SIG-M5 (cell line): ENCODE data around the gene IL1RAPL1.

ENCODE experiments used
- DNase-seq: peaks from one replicate; lab custom pipeline; 2025; lab: John Stamatoyannopoulos, UW

IL1RAPL1 gene

GRCh38 chrX:29652484-29652883 lies 1065.2 kb downstream of the IL1RAPL1 start:
- DNase-seq: no peak

DNA sequence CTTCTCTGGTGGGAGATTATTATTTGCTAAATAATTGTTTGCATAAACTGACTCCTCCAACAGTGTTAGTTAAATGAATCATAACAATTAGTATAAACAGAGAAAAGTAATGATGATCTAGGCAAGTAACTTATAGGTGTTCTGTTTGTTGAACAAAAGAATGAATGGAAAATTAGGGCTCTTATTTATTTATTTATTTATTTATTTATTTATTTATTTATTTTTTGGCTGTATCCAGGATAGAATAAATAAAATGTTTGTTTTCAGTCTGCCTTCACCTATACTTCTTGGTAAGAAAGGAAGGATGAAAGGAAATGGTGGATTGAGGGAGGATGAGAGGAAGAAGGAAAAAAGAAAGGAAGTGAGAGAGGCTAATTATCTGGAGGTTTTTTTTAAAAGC lies 1066.5 kb downstream of the IL1RAPL1 start:
- DNase-seq: no peak

DNA sequence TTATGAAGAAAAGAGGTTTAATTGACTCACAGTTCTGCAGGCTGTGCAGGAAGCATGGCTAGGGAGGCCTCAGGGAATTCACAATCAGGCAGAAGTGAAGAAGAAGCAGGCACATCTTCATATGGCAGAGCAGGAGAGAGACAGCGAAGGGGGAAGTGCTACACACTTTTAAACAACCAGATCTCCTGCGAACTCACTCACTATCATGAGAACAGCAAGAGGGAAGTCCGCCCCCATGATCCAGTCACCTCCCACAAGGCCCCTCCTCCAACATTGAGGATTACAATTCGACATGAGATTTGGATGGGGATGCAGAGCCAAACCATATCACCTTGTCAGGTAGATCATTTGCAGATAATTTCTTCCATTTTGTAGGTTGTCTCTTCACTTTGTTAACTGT lies 1072.7 kb downstream of the IL1RAPL1 start:
- no peak for DNase-seq

DNA sequence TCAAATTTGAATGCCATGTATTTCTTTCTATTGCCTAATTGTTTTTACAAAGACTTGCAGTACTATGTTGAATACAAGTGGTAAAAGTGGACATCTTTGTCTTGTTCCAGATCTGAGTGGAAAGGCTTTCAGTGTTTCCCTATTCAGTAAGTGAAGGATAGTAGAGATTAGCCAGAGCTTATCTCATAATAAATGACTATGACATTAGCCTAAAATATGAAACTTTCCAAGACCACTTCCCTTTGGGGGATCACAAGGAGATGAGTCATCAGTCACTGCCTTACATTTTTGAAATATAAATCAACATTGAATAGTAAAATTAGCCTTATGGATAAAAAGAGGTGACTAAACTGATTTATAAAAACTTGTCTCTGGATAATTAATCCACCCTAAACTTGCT lies 1074.0 kb downstream of the IL1RAPL1 start:
- no peak for DNase-seq

DNA sequence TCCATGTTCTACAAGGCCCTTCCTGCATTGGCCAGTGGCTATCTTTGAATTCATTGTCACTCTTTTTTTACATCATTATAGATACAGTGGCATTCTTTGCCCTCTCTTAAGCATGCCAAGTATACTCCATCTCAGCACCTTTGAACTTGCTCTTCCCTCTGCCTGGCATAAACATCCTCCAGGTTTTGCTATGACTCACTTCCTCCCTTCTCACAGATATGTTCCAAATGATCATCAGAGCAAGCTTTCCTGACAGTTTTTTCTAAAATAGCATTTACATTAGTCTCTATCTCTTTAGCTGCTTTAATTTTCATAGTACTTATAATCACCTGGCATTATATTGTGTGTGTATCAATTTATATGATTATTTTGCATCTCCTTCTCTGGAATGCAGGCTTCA lies 1074.9 kb downstream of the IL1RAPL1 start:
- DNase-seq: no peak

DNA sequence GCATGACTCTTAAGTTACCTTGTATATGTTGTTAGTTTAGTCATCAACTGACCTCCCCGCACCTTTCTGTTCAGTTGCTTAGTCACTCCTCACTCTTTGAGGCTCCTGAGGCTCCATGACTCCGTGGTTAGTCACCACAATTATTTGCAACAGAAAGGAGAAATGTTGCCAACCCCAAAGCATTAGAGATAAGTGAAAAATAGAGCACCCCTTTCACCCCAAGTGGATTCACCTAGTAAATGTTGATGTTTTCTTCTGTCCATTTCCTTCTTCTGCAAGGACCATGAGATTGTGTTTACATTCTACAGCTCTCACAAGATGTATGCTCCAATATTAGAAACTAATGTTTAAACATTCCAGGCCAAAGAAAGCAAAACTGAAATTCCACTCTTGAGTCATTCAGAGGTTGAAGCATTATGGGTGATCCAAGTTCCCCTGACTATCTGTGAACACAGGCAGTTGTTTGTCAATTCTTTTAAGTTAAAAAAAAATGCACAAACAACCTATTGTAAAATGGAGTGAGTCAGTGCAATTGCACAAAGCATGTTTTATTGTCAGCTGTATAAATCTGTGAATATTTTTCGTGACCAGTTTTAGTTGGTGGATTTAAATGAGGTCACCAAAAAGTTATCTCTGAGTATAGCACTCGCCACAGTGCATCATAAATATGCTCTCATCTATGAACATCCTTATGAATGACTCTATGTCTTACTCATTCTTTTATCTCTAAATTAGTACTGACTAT lies 1075.7 kb downstream of the IL1RAPL1 start:
- no peak for DNase-seq

GRCh38 chrX:29665532-29665931 lies 1078.3 kb downstream of the IL1RAPL1 start:
- no peak for DNase-seq

DNA sequence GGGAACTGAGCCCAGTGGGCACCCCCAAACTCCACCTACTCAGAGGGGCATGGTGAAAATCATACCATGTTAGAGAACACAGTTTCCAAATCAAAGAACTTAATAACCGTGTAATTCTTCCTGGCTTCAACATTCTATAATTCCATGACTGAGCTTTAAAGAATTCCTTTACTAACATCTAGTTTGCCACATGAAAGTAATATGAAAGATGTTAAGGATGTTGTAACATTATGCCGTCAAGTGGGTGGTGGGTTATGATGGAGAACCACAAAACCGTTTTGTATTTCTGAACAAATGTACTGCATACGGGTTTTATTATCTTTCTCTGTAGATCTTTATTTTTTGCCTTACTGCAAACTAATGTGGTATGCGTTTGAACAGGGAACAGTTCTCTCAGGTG lies 1079.1 kb downstream of the IL1RAPL1 start:
- DNase-seq: no peak

DNA sequence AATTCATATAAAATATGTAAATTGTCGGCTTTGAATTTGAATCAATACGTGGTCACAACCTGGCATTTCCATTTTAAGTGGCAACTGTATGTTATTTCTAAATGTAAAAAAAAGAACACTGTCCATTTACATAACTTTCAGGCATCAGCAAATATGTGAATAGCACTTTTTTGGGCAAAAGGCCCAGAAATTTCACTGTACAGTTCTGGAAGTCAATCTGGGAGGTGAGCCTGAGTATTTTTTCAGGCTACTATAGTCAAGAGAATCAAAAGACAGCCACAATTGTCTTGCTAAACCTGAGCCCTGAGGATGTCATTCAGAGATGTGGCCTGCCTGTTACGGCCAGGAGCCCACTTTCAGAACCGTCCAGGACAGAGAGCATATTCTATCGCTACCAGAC lies 1084.2 kb downstream of the IL1RAPL1 start:
- DNase-seq: no peak

DNA sequence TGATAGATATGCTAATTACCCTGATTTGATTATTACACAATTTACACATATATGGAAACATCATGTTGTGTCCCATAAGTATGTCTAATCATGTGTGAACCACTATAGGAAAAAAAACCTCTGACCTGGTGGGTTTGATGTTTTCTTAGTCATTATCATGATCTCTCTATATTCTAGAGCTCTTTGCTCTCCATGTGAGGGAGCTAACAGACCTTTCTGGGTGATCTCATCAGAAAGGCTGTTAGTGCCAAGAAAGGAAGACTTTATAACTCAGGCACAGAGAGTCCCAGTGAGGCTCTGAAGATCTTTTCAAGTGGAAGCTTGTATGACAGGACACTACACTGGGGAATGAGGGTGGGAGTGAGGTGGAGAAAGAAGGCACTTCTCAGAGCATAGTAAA lies 1100.4 kb downstream of the IL1RAPL1 start:
- no peak for DNase-seq

DNA sequence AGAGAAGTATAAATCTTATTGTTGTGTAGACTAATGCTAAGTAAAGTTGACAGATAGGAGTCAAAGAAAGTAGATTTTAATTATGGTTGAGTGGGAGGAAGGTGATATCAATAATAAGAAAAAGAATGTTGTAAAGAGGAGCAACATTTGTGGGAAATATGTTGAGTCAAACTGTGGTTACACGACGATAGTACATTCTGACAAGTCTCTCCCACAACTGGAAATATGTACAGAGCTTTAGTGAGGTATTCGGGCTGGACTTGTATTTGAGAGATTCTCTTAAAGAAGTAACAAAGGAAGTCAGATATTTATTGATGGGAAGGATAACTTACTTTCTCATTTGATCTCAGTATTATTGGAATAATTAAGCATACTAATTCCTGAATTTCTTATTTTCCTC lies 1102.8 kb downstream of the IL1RAPL1 start:
- DNase-seq: no peak

- no peak for DNase-seq
Measured at GRCh38 chrX:29691044-29691443, 1103.8 kb downstream of the IL1RAPL1 start.

- DNase-seq: no peak
Measured at GRCh38 chrX:29693912-29694311, 1106.7 kb downstream of the IL1RAPL1 start.

DNA sequence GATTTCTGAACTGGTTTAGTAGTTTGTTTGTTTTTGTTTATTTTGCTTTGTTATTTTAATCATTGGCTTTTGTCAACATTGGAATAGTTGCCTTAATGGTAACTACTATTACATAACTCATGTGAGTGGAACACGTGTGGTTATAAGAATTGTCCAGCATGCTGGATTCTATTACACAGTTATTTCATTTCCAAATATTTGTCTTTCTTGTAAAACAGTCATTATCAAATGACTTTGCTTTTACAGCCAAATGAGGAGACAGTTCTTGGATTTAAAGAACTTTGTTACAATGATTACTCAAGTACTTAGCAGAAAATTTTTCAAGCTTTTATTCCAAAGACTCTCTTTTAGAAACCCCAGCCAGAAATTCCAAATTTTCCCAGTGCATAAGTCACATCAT lies 1112.0 kb downstream of the IL1RAPL1 start:
- DNase-seq: no peak

- DNase-seq: no peak
Measured at GRCh38 chrX:29707088-29707487, 1119.8 kb downstream of the IL1RAPL1 start.

GRCh38 chrX:29721152-29721551 lies 1133.9 kb downstream of the IL1RAPL1 start:
- DNase-seq: no peak

GRCh38 chrX:29724316-29724715 lies 1137.1 kb downstream of the IL1RAPL1 start:
- no peak for DNase-seq

DNA sequence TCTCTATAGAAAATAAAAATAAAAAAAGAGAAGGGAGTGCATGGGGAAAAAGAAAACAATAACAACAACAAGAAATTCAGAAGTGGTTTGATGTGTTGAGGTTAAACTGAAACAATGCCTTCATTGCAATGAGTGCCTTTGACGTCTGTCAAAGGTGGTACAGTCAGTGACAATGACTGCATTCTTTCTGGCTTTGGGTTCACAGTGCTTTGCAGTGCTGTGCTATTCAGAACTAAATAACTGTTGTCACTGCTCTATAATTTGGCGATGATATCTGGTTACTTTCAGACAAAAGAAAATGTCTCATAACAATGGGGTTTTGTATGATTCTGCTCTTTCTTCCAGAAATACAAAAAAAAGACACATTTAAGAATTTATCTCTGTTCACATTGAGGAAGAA lies 1139.6 kb downstream of the IL1RAPL1 start:
- DNase-seq: no peak

DNA sequence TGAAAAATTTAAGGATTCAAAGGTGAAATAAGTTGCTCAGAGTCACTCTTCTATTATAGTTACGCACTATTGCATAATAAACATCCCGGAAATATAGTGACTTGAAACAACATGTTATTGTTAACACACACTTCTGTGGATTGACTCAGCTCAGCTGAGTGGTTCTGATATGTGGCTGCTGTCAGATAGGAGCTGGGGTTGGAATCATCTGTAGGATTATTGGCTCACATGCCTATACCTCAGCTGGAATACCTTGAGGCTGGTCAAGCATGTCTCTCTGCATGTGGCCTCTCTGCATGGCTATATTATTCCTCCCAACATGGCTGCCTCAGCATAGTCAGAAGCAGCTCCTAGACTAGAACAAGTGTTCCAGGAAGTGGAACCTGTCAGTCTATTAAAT lies 1141.4 kb downstream of the IL1RAPL1 start:
- DNase-seq: no peak

GRCh38 chrX:29744966-29745365 lies 1157.7 kb downstream of the IL1RAPL1 start:
- DNase-seq: no peak

DNA sequence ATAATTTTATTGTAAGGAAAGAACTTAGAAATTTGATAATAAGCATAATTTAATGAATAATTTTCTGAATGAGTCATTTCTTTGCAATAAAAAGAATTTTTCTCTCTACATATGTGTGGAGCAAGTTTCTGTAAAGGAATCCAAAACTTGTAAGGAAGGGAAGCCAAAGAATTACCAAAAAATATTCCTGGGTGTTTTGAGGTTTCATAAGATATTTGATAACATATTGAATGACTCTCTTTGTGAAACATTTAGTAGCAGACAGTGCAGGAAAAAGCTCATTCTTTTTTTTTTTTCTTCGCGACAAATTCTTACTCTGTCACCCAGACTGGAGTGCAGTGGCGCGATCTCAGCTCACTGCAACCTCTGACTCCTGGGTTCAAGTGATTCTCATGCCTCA lies 1159.1 kb downstream of the IL1RAPL1 start:
- DNase-seq: no peak

DNA sequence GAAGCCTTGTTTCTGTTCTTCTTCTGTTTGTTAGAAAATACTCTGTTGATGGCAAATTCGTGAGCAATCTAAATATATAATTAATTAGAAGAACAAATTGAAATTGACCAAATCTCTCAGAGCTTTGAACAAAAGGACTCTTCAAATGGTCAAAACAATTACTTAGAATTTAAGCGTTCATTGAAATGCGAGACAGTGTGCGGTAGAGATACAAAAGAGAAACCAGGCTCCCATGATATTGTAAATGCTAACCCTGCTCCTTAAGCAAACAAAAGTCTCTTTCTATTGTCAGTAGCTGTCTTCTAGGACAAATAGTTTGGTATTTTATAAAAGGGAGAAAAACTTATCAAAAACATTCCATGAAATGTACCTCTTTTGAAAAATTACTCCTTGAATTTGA lies 1174.8 kb downstream of the IL1RAPL1 start:
- no peak for DNase-seq

GRCh38 chrX:29775890-29776289 lies 1188.6 kb downstream of the IL1RAPL1 start:
- no peak for DNase-seq

GRCh38 chrX:29787656-29788055 lies 1200.4 kb downstream of the IL1RAPL1 start:
- DNase-seq: no peak
